ENCODE data around the gene RPP25L.
A peak's percentile ranks its signal among the peaks of the same experiment; 100 is the strongest.

Gene RPP25L

DNA sequence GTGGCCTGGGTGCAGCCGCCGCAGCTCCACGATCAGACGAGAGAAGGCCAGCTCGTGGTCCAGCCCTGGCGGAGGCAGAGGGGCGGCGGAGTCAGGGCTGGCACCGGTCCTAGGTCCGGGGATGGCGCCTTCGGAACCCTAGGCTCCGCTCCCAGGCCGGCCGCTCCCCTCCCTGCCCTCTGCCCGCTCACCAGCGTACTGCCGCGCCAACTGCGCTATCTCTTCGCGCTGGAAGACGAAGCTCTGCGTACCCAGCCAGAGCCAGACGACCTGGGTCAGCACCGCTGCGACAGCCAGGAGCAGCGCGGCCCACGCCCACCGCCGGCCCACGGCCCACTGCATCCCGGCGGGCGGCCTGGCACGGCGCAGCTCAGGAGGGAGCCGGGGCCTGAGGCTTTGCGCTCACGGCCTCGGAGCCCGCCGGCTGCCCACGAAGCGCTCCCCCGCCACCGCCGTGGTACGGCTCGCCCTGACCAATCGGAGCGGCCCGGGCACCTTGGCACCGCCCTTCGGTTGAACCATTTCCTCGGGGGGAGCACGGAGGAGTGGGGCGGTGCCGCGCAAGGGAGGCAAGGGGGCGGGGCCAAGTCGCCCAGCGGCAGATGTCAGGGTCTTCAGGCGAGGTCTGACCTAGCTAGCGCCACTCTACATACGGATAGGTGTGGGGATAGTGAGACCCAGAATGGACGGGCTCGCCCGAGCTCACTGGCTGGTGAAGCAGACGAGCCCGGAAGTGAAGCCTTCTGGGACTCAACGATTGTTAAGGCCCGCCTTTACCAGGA, 25.6 kb upstream of the RPP25L start, which contains the start of gene SIGMAR1:
Gene SIGMAR1, minus strand, starts transcription at position 432 of the 782 bp plus-strand sequence. Its CDS starts 90 bp downstream, at position 342.
- DNase-seq (ENCODE audit: low spot score), result peak; percentile 77

- no peak for DNase-seq (ENCODE audit: low spot score)
Measured at GRCh38 chr9:34636791-34637355, 25.0 kb upstream of the RPP25L start.

- no peak for DNase-seq (ENCODE audit: low spot score)
Measured at GRCh38 chr9:34635556-34635955, 23.7 kb upstream of the RPP25L start.

GRCh38 chr9:34634551-34635248, 22.8 kb upstream of the RPP25L start:
- no peak for DNase-seq (ENCODE audit: low spot score)

- peak; percentile 65 for DNase-seq (ENCODE audit: low spot score)
Measured at GRCh38 chr9:34633851-34634550, 22.1 kb upstream of the RPP25L start.

- DNase-seq (ENCODE audit: low spot score), result no peak
Measured at GRCh38 chr9:34633166-34633565, 21.3 kb upstream of the RPP25L start.

DNA sequence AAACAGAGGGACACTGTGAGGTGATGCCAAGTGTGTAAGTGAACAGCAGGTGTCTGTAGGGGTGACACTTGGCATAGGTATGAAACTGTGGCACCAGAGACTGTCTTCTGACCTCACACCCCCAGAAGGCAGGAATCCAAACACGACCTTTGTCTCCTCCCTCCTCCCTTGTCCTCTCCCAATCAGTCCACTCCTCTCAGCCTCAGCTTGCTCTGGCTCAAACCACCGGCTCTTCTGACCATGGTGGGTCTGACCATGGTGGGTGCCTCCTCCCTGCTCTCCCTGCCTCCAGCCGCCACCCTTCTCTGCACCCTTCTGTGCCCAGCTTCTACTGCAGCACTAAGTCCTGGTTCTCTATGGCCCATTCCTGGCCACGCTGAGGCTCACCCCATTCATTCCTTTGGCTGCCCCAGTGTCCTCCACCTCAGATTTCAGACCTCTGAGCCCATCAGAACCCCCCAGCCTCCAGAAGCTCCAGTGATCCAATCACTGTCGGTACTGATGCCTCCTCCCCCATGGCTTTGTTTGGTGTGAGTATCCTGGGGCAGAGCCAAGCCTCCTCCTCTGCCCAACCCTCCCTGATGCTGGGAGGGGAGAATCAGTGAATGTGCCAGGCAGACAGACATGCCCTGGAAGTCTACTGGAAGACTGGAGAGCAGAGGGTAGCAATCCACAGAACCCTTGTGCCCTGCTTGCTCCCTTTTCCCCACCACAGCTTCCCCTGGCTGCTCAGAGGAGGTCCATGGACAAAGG, 18.7 kb upstream of the RPP25L start:
- DNase-seq (ENCODE audit: low spot score), result no peak

DNA sequence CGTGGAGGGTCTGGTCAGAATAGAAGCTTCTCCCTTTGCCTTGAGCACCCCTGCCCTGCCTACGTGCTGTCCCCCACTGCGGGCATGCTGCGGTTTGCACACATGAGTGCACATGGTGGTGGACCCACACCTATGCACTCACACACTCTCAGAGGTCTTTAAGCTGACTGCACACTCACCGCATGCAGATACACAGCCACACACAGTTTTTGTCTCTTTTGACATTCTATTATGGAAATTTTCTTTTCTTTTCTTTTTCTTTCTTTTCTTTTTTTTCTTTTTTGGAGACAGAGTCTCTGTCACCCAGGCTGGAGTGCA, 17.6 kb upstream of the RPP25L start:
- no peak for DNase-seq (ENCODE audit: low spot score)

DNA sequence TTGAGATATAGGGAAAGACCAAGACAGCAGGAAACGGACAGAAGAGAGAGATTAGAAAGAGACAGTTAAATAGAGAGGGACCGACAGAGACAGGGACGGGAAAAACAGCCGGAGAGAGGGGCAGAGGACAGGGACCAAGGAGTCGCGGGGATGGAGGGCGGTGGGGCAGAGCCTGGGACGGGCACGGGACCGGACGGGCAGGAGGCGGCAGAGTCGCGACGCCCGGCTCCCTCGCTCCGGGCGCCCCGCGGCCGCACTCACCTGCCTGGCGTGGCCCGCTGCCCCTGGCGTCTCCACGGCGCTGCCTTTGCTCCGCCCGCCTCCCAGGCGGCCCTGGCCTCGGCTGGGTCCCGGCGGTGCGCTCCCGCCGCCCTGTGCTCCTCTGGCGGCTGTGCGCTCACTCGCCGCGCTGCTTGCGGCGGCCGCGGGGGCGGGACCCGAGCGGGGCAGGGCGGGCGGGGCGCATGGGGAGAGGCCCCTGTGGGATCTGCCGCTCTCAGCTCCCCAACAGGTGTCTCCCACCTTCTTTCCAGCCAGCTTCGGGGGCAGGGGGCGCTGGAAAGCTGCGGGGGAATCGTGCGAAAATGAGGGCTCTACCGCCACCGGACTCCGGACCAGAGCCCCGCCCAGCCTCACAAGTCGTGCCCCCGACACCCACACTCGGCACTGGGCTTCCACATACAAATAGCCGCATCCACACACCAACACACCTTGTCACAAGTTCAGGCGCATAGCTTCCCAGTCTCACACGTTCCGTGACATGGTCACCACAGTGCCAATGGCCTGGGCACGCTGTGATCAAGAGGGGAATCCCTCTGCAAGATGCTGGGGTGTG, 17.0 kb upstream of the RPP25L start, which contains the start of gene ARID3C:
Gene ARID3C, minus strand, starts transcription at position 411 of the 835 bp plus-strand sequence. CDS start 1,052 bp downstream, outside the sequence.
- DNase-seq (ENCODE audit: low spot score), result peak; percentile 57

DNA sequence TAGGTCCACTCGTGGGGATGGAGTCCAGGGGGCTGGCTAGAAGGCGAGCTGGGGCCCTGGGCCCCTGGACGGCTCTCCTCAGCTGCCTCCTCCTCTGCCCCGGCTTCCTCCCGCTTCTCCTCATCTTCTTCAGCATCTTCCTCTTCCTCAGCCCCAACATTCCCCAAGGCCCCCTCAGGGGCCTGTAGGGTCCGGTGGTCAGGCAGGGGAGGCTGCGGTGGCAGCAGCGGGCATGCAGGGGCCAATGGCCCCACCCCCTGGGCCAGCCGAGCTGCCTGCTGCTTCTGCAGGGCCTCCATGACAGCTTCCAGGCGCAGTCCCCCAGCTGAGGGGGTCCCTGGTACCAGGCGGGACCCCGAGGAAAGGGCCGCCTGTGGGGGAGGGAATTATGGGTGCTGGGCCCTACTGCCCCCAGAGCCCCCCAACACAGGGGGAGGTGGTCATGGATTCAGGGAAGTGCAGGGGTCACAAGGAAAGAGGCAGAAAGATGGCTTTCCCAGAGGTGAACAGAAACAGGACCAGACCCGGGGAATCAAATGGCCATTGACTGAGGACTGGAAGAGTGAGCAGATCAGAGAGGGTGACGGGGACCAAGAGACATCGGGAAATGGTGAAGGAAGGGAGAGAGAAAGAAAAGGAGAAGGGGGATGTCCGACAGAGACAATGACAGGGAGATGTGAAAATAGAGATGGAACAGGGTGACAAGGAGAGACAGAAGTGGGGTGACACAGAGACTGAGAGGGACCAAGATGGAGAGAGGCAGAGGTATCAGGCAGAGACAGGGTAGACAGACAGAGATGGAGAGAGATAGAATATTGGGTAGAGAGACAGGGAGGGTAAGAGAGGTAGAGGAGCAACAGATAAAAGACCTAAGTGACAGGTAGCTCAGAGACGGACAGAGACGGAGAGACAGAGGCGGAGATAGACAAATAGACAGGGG, 16.1 kb upstream of the RPP25L start:
- DNase-seq (ENCODE audit: low spot score), result no peak

DNA sequence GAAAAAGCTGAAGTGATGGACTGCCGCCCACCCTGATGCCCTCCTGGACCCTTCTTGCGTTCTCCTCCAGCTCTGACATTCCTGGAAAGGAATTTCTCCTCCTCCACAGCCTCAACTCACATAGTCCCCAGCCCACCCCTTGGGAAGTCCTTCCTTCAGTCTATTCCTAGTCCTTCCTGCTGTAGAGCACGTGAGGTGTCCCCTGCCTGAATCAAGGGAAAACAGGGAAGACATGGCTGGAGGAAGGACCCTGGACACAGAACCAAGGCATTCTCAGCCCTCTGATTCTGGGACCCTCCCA, 13.2 kb upstream of the RPP25L start:
- DNase-seq (ENCODE audit: low spot score), result no peak

DNA sequence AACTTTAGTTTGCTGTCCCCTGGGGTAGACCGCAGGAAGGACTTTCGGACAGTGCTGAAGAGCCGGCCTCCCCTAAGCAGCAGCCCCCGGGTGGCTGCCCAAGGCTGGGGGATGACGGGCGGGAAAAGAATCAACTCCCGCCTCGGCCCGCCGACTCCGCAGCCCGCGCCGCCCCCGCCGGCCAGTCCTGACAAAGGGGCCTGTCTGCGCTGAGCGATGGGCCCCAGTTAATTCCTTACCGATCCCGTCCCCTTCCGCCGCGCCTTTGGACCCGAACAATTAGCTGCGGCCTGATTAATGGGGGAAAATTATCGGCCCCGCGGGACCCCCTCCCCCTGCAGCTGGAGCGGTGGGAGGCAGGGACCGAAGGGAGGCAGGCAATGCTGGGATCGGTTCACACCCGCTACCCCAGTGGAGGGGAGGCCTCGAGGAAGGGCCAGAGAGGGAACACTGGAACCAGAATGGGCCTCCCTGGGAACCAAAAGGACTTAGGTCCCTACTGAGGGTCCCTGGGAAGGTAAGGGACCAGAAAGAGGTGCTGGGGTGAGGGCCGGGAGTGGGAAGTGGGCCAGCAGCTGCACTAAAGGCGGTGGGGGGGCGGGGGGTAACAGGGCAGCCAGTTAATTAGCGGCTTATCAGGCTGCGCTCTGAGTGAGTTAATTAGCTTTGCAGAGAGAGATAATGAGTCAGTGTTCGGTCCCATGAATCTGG, 12.7 kb upstream of the RPP25L start:
- DNase-seq (ENCODE audit: low spot score), result no peak

DNA sequence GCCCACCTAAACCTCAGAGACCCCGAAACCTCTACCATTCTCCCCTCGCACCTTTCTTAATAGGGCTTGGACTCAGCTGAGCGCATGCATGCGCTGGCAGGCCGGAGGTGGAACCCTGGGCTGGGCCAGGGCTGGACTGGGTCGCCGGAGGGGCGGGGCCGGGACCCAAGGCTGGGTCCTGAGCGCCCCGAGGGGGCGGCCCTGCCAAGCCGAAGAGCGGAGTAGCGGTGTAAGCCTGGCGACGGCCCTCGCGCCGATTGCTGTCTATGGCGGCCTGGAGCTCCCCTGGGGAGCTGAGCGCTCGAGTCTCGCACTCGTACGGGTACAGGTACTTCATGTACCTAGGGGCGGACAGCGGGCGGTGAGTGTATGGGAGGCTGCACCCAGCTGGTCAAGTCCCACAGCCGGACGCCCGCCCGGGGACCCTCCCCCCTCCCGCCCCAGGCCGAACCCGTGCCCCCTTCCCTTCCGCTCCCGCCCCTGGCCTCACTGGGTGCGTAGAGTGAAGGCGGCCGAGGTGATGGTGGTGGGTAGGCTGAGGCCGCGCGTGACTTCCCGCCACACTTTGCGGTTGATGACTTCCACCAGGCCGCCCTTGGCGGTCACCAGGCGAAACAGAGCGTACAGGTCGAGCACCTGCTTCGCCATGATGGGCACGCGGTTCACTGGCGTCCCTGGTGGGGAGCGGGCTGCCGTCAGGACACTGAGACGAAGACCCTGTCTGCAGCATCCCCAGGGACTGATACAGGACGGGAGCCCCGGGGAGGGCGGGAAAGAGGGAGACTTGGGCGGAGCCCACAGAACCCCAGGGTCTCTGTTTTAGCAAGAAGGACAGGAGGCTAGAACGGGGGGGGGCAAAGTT, 11.7 kb upstream of the RPP25L start:
- no peak for DNase-seq (ENCODE audit: low spot score)

GRCh38 chr9:34620061-34620994, 8.4 kb upstream of the RPP25L start, which contains the start of gene DCTN3:
Gene DCTN3 (minus strand): TSS chr9:34620495. CDS start chr9:34620464, 31 bp downstream.
- DNase-seq (ENCODE audit: low spot score), result peak; percentile 94

- no peak for DNase-seq (ENCODE audit: low spot score)
Measured at GRCh38 chr9:34615132-34615531, 3.2 kb upstream of the RPP25L start.

DNA sequence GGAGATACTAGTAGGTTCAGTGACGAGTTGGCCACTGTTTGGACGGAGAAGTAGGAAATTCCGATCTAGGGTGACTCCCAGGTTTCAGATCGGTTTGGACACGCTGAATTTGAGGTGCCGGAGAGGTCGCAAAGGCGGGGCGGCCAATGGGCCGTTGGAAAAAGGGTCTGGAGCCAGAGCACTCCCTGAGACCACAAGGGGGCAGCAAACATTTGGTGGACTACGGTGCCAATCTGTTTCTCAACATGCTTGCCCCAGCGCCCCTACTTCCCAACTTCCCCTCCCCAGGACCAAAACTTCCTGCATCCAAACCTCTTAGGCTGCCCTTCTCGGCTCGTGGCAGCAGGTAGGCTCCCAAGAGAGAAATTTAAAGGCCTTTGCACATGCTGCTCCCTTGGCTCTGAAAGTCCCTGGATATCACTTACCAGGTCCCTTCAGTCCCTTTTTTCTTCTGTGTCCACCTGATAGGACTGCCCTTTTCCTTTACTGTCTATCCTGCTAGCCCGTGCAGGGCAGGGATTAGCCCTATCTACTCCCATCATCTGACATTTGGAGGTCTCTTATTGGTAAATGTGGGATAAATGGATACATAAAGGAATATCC, 992 bp upstream of the RPP25L start:
- DNase-seq (ENCODE audit: low spot score), result no peak
